ENCODE results near the gene FANCG.
A peak's percentile ranks its signal among the peaks of the same experiment; 100 is the strongest.

Gene FANCG

GRCh38 chr9:35105571-35106342, 26.0 kb upstream of the FANCG start:
- DNase-seq = no peak
- in situ Hi-C loops (cut with HindIII; ENCODE audit: low pct_ligation_motif_present, low pct_unique_long_range_greater_than_20kb, low sequenced_read_pairs) = no loop called here

GRCh38 chr9:35105126-35105525, 25.4 kb upstream of the FANCG start:
- in situ Hi-C loops (cut with HindIII; ENCODE audit: low pct_ligation_motif_present, low pct_unique_long_range_greater_than_20kb, low sequenced_read_pairs) = no loop called here
- DNase-seq = no peak

- no peak for DNase-seq
- in situ Hi-C loops (cut with HindIII; ENCODE audit: low pct_ligation_motif_present, low pct_unique_long_range_greater_than_20kb, low sequenced_read_pairs) = no loop called here
Measured at GRCh38 chr9:35104586-35104985, 24.8 kb upstream of the FANCG start.

DNA sequence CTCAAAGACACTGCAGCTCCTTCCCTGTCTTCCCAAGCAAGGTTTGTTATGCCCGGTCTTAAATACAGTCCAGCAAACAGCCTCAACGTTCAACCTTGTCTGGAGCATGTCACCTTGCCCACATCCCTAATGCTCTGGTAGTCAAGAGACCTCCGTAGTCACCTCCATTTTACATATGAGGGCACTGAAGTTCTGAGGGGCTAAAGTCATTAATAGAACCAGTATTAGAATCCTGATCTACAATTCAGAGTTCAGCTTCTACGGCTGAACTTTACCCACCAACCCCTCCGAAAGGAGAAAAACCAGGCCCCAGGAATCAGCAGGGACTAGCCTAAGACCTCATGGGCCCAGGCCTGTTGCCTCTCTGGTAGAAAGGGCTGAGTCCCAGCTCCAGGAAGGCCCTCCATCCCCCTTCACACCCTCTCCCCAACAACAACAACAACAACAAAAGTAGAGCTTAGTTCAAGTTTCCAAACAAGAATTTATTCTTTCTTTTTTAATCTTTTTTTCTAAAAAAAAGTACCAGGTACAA, 24.0 kb upstream of the FANCG start:
- in situ Hi-C loops (cut with HindIII; ENCODE audit: low pct_ligation_motif_present, low pct_unique_long_range_greater_than_20kb, low sequenced_read_pairs) = no loop called here
- no peak for DNase-seq

GRCh38 chr9:35102769-35103659, 23.3 kb upstream of the FANCG start, which contains the start of gene STOML2:
Gene STOML2, minus strand, starts transcription at chr9:35103131. Its CDS starts 37 bp downstream, at chr9:35103094.
- peak; percentile 94 for DNase-seq
- in situ Hi-C loops (cut with HindIII; ENCODE audit: low pct_ligation_motif_present, low pct_unique_long_range_greater_than_20kb, low sequenced_read_pairs) = no loop called here

GRCh38 chr9:35102465-35102768, 22.7 kb upstream of the FANCG start:
- in situ Hi-C loops (cut with HindIII; ENCODE audit: low pct_ligation_motif_present, low pct_unique_long_range_greater_than_20kb, low sequenced_read_pairs) = no loop called here
- DNase-seq = peak; percentile 11

GRCh38 chr9:35097573-35097972, 17.8 kb upstream of the FANCG start:
- no peak for DNase-seq
- in situ Hi-C loops (cut with HindIII; ENCODE audit: low pct_ligation_motif_present, low pct_unique_long_range_greater_than_20kb, low sequenced_read_pairs) = no loop called here

- in situ Hi-C loops (cut with HindIII; ENCODE audit: low pct_ligation_motif_present, low pct_unique_long_range_greater_than_20kb, low sequenced_read_pairs) = no loop called here
- peak; percentile 81 for DNase-seq
Measured at GRCh38 chr9:35096035-35096849, 16.5 kb upstream of the FANCG start, which contains the start of gene PIGO. Gene PIGO, minus strand, starts transcription at chr9:35096591. Its CDS starts 1,026 bp downstream, at chr9:35095565.

GRCh38 chr9:35091536-35091935, 11.8 kb upstream of the FANCG start:
- no peak for DNase-seq
- in situ Hi-C loops (cut with HindIII; ENCODE audit: low pct_ligation_motif_present, low pct_unique_long_range_greater_than_20kb, low sequenced_read_pairs) = no loop called here

GRCh38 chr9:35089434-35089833, 9.7 kb upstream of the FANCG start:
- in situ Hi-C loops (cut with HindIII; ENCODE audit: low pct_ligation_motif_present, low pct_unique_long_range_greater_than_20kb, low sequenced_read_pairs) = no loop called here
- no peak for DNase-seq

DNA sequence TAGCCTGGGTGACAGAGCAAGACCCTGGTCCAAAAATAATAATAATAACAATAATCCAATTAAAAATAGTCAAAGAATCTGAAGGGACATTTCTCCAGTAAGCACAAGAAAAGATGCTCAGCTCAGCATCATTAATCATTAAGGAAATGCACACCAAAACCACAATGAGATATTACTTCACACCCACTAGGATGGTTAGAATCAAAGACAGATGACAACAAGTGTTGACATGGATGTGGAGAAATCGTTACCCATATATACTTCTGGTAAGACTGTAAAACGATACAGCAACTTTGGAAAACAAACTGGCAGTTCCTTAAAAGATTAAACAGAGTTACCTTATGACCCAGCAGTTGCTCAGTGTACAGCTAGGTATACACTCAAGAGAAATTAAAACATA, 5.3 kb upstream of the FANCG start:
- in situ Hi-C loops (cut with HindIII; ENCODE audit: low pct_ligation_motif_present, low pct_unique_long_range_greater_than_20kb, low sequenced_read_pairs) = no loop called here
- no peak for DNase-seq

- in situ Hi-C loops (cut with HindIII; ENCODE audit: low pct_ligation_motif_present, low pct_unique_long_range_greater_than_20kb, low sequenced_read_pairs) = no loop called here
- DNase-seq = no peak
Measured at GRCh38 chr9:35079041-35079425, 709 bp downstream of the FANCG start.

DNA sequence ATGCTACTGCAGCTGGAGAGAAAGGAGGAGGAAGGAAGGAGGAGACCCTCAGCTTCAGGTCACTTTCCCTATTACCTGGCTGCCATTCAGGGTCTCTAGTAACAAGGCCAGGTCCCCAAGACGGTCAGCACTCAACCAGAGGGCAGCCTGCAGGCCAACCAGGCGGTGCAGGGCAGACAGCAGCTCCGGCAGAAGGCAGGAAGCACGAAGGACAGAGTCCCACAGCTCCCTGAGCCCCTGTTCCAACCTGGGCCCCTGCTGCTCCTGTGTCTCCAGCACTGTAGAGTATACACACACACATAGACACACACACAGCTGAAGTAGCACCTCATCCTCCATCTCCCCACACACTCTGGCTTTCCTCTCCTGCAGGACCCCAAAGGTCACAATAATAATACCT, 1.7 kb downstream of the FANCG start:
- no peak for DNase-seq
- in situ Hi-C loops (cut with HindIII; ENCODE audit: low pct_ligation_motif_present, low pct_unique_long_range_greater_than_20kb, low sequenced_read_pairs) = no loop called here

- no peak for DNase-seq
- in situ Hi-C loops (cut with HindIII; ENCODE audit: low pct_ligation_motif_present, low pct_unique_long_range_greater_than_20kb, low sequenced_read_pairs) = no loop called here
Measured at GRCh38 chr9:35076848-35077247, 2.9 kb downstream of the FANCG start.

DNA sequence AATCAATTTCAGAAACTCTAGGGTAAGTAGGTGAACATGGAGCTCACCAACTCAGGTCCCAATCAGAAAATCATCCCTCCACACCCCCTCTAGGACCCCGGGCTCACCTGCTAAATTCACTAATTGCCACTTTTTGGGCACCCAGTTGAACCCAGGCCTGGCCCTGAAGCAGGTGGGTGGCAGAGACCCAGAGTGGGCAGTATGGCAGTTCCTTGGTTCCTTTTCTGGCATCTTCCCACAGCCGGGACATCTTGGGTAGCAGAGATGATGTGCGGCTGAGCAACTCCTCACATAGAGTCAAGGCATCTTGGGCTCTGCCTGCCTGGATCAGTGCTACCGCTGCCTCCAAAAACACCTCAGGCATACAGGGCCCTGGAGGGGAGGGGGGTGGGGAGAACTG, 4.4 kb downstream of the FANCG start:
- in situ Hi-C loops (cut with HindIII; ENCODE audit: low pct_ligation_motif_present, low pct_unique_long_range_greater_than_20kb, low sequenced_read_pairs) = no loop called here
- DNase-seq = no peak

- in situ Hi-C loops (cut with HindIII; ENCODE audit: low pct_ligation_motif_present, low pct_unique_long_range_greater_than_20kb, low sequenced_read_pairs) = no loop called here
- no peak for DNase-seq
Measured at GRCh38 chr9:35074791-35075190, 5.0 kb downstream of the FANCG start.

DNA sequence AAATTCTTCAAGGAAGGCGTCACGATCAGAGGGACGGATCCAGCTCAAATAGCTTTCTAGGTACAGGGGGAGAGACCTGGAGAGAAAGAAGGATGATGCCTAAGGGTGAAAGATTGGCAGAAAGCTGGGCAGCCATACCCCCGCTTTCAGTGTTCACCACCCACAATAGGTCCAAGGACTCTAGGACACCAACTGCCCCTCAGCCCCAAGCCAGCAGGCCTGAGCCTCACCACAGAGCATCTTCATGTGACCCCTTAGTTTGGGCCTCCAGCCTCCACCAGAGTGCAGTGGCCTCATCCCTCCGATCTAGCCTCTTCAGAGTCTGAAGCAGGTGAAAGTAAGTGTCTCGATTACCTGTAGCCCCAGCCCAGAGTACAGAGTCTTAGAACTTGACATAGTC, 5.6 kb downstream of the FANCG start:
- no peak for DNase-seq
- in situ Hi-C loops (cut with HindIII; ENCODE audit: low pct_ligation_motif_present, low pct_unique_long_range_greater_than_20kb, low sequenced_read_pairs) = no loop called here

GRCh38 chr9:35073279-35073612, 6.5 kb downstream of the FANCG start:
- no peak for DNase-seq
- in situ Hi-C loops (cut with HindIII; ENCODE audit: low pct_ligation_motif_present, low pct_unique_long_range_greater_than_20kb, low sequenced_read_pairs) = no loop called here

Data from ACHN (cell line).